HepG2 (cell line): ENCODE results near the gene WASHC3. TPM values are rescaled to one million over a fixed set of nuclear protein-coding genes. Genes with fewer than 3 reads are reported as not detected.

Experiments used
- ATAC-seq: fragments of 200-7000 bp; cut with Tn5 transposase; 3 replicates; pipeline ENCODE4 v1.9.1; 2020; ENCODE audit warnings: mild to moderate bottlenecking, moderate library complexity
- BruUV-seq: library from RNA; stranded (reverse); fragments of 400-500 nt; replicated peaks from 2 replicates; lab custom pipeline; 2021; lab: Mats Ljungman, UMichigan
- CTCF ChIA-PET: fragments of 300-600 bp; formaldehyde crosslinking; extraction: SDS; loops from one replicate; lab custom pipeline; 2021; ENCODE audit warnings: low total read pairs, inconsistent platforms, low intra/inter-chr PET ratio; lab: Yijun Ruan, JAX
- POLR2A ChIA-PET: fragments of 350-600 bp; sonication (Branson Sonifier 250); formaldehyde crosslinking; loops from one replicate; lab custom pipeline; 2020; ENCODE audit warnings: antibody characterized with exemption, inconsistent platforms; lab: Yijun Ruan, JAX
- DNase-seq: peaks from one replicate; pipeline ENCODE4 v3.0.0-alpha.2; 2015; ENCODE audit warnings: low spot score
- FAIRE-seq: peaks from 3 replicates; lab custom pipeline; 2011; peaks lifted over from hg19 to GRCh38; lab: Jason Lieb, UNC
- H2AFZ ChIP-seq: one replicate; pipeline ENCODE4 v1.6.1; 2011; ENCODE audit warnings: low read length, inconsistent platforms
- H3K27ac ChIP-seq: fragments of 300-600 bp; 3 replicates; pipeline ENCODE4 v1.8.0; 2011; ENCODE audit warnings: mixed run types, mild to moderate bottlenecking, mixed read lengths, low read length, inconsistent platforms; ENCODE audit not compliant: insufficient read depth; ENCODE audit errors: extremely low read length
- H3K27me3 ChIP-seq, 2 experiments: fragments of 200-600 bp in 1 of 2; 2 replicates in 1 of 2; 3 replicates in 1 of 2; pipeline versions ENCODE4 v1.6.0 to v1.8.0; 2011; ENCODE audit warnings: low read length in 2 of 2, mild to moderate bottlenecking in 2 of 2, moderate library complexity in 2 of 2, inconsistent platforms in 1 of 2; ENCODE audit not compliant: insufficient read depth in 2 of 2, control insufficient read depth in 1 of 2
- H3K36me3 ChIP-seq, 2 experiments: fragments of 200-600 bp in 1 of 2; replicated peaks in 1 of 2; 2 replicates in 1 of 2; 3 replicates in 1 of 2; pipeline versions ENCODE4 v1.5.1 to v1.8.0; 2011; ENCODE audit warnings: low read length in 2 of 2, inconsistent platforms in 1 of 2; ENCODE audit not compliant: insufficient read depth in 2 of 2, control insufficient read depth in 1 of 2
- H3K4me1 ChIP-seq: 2 replicates; pipeline ENCODE4 v1.5.1; 2012; ENCODE audit warnings: low read length, inconsistent platforms; ENCODE audit not compliant: insufficient read depth
- H3K4me2 ChIP-seq: 2 replicates; pipeline ENCODE4 v1.6.0; 2011; ENCODE audit warnings: low read depth, low read length, inconsistent platforms
- H3K4me3 ChIP-seq, 3 experiments: fragments of 200-600 bp in 1 of 3; sonication (generic), shearing (Covaris generic) in 1 of 3; replicated peaks in 1 of 3; 2 replicates each; pipeline ENCODE4 v1.5.1; 2011 to 2016; ENCODE audit warnings: low read length in 3 of 3, inconsistent platforms in 2 of 3, low read depth in 2 of 3, mild to moderate bottlenecking in 2 of 3, control low read depth in 1 of 3, mixed read lengths in 1 of 3; ENCODE audit not compliant: insufficient read depth in 1 of 3
- H3K79me2 ChIP-seq: one replicate; pipeline ENCODE4 v1.6.1; 2011; ENCODE audit warnings: low read length, inconsistent platforms; ENCODE audit not compliant: insufficient read depth
- H3K9ac ChIP-seq: 2 replicates; pipeline ENCODE4 v1.6.0; 2011; ENCODE audit warnings: mild to moderate bottlenecking, low read depth, low read length, inconsistent platforms; ENCODE audit not compliant: insufficient read depth
- H3K9me3 ChIP-seq: 2 replicates; pipeline ENCODE4 v1.5.1; 2012; ENCODE audit warnings: mild to moderate bottlenecking, low read length
- H4K20me1 ChIP-seq: 2 replicates; pipeline ENCODE4 v1.6.0; 2011; ENCODE audit warnings: inconsistent platforms, mild to moderate bottlenecking, low read length, moderate library complexity; ENCODE audit not compliant: insufficient read depth
- BHLHE40 ChIP-seq: IDR thresholded peaks from 2 replicates; pipeline ENCODE4 v1.6.1; 2011; ENCODE audit warnings: low read length, improper control_type of control experiment
- CBX2 ChIP-seq, 2 experiments: fragments of 200-600 bp in 1 of 2; sonication (generic); formaldehyde crosslinking in 1 of 2; IDR thresholded peaks; 2 replicates each; pipeline versions ENCODE4 v1.7.0 to v1.8.1; 2018 to 2022; ENCODE audit warnings: low read depth in 2 of 2, low read length in 1 of 2, mild to moderate bottlenecking in 1 of 2, missing genetic modification reagents in 1 of 2
- REPIN1 ChIP-seq: sonication (generic); formaldehyde crosslinking; IDR thresholded peaks from 2 replicates; pipeline ENCODE4 v1.8.0; 2022; ENCODE audit warnings: missing genetic modification reagents, low read depth, mild to moderate bottlenecking, borderline replicate concordance
- ZFP90 ChIP-seq: sonication (generic); formaldehyde crosslinking; IDR thresholded peaks from 2 replicates; pipeline ENCODE4 v1.8.0; 2022; ENCODE audit warnings: missing genetic modification reagents, mild to moderate bottlenecking, inconsistent platforms, borderline replicate concordance
- ZNF563 ChIP-seq: sonication (generic); formaldehyde crosslinking; IDR thresholded peaks from 2 replicates; pipeline ENCODE4 v1.8.0; 2022; ENCODE audit warnings: mild to moderate bottlenecking, moderate library complexity, missing genetic modification reagents
- ZNF792 ChIP-seq: IDR thresholded peaks from 2 replicates; pipeline ENCODE4 v1.6.1; 2016
- WGBS: methylation state at CpG from one replicate; pipeline ENCODE4 v1.1.6; 2017; ENCODE audit warnings: low lambda C conversion rate; 5-methylcytosine and 5-hydroxymethylcytosine counted together
- in situ Hi-C: cut with HindIII; loops from 2 replicates; pipeline ENCODE4 v1.10.0; 2017; ENCODE audit warnings: low pct_unique_long_range_greater_than_20kb; ENCODE audit not compliant: extremely low pct_ligation_motif_present
- intact Hi-C: fragments of 100-400 bp; cut with micrococcal nuclease; formaldehyde crosslinking; loops from one replicate; pipeline ENCODE4 v1.10.0; 2022; ENCODE audit not compliant: unreplicated experiment
- polyA plus RNA-seq, 8 experiments: library from polyadenylated mRNA; depleted of rRNA in 3 of 8; stranded (reverse) in 7 of 8; unstranded in 1 of 8; fragments of >200 nt; fragmentation: Illumina TruSeq in 4 of 8; extraction: Trizol in 4 of 8; gene quantifications; 2 replicates each; pipeline versions ENCODE4 v1.2.1 to v1.2.3, GENCODE V29; 2011 to 2016; ENCODE audit warnings: low read depth in 4 of 8, missing spikeins in 1 of 8, mixed read lengths in 1 of 8; ENCODE audit not compliant: insufficient read depth in 1 of 8
- total RNA-seq, 5 experiments: library from RNA; depleted of rRNA; stranded (reverse); fragments of >200 nt; fragmentation: Illumina TruSeq; extraction: Trizol; gene quantifications; 2 replicates each; pipeline ENCODE4 v1.2.3, GENCODE V29; 2016; ENCODE audit warnings: low read depth in 1 of 5
- TF ChIP-seq, protein P1 (sequence below), 2 experiments: sonication (generic) in 1 of 2; formaldehyde crosslinking in 1 of 2; IDR thresholded peaks; 2 replicates each; pipeline versions ENCODE4 v1.6.1 to v1.9.0; 2014 to 2022; ENCODE audit warnings: antibody characterized with exemption in 1 of 2, borderline replicate concordance in 1 of 2, inconsistent platforms in 1 of 2, low read depth in 1 of 2, missing genetic modification reagents in 1 of 2
- TF ChIP-seq, protein P2 (sequence below): sonication (generic); formaldehyde crosslinking; IDR thresholded peaks from 2 replicates; pipeline ENCODE4; 2020; ENCODE audit warnings: missing genetic modification reagents, mild to moderate bottlenecking, borderline replicate concordance
- TF ChIP-seq, protein P3 (sequence below): IDR thresholded peaks from 2 replicates; pipeline ENCODE4 v1.6.1; 2016; ENCODE audit warnings: mild to moderate bottlenecking

Gene WASHC3
- total and polyA plus RNA-seq, 2 of the 13 experiments (the other 11 are each of a cell fraction or from before 2014, with no cell fraction given): 32.7 to 47.3 TPM

DNA sequence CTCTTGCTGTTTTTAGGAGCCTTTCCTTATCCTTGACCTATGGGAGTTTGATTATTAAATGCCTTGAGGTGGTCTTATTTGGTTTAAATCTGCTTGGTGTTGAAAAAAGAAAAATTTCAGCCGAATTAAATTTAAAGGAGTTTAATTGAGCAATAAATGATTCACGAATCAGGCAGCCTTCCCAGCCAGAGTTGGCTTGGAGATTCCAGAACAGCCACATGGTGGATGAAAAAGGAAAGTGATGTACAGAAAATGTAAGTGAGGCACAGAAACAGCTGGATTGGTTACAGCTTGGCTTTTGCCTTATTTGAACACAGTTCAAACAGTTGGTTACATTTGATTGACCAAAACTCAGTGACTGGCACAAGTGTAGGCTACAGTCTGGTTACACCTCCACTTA lies 69.7 kb downstream of the WASHC3 start:
- Histone ChIP-seq H2AFZ (no peak overlapping the region), H3K4me3 (no peak overlapping the region), H3K36me3 (no peaks in the 10 kb centered on the region), H3K9me3 (no peaks in the 10 kb centered on the region), H3K9ac (no peak overlapping the region), H3K27ac (no peak overlapping the region), H4K20me1 (no peaks in the 10 kb centered on the region), H3K4me2 (no peak overlapping the region), H3K27me3 (no peaks in the 10 kb centered on the region), H3K79me2 (no peaks in the 10 kb centered on the region), H3K4me1 (no peaks in the 10 kb centered on the region)
- in situ Hi-C loops: no loop called here
- intact Hi-C loops: no loop called here
- no peak for FAIRE-seq
- CTCF ChIA-PET: no interaction called here
- no TSS peak for BruUV-seq
- no peak for DNase-seq
- WGBS: 1% methylated on average over 2 of the region's 2 CpGs
- ATAC-seq: no peak
- POLR2A ChIA-PET: no interaction called here
- TF ChIP-seq REPIN1 (CRISPR knock-in tag): no peak
- TF ChIP-seq, protein P1, sequence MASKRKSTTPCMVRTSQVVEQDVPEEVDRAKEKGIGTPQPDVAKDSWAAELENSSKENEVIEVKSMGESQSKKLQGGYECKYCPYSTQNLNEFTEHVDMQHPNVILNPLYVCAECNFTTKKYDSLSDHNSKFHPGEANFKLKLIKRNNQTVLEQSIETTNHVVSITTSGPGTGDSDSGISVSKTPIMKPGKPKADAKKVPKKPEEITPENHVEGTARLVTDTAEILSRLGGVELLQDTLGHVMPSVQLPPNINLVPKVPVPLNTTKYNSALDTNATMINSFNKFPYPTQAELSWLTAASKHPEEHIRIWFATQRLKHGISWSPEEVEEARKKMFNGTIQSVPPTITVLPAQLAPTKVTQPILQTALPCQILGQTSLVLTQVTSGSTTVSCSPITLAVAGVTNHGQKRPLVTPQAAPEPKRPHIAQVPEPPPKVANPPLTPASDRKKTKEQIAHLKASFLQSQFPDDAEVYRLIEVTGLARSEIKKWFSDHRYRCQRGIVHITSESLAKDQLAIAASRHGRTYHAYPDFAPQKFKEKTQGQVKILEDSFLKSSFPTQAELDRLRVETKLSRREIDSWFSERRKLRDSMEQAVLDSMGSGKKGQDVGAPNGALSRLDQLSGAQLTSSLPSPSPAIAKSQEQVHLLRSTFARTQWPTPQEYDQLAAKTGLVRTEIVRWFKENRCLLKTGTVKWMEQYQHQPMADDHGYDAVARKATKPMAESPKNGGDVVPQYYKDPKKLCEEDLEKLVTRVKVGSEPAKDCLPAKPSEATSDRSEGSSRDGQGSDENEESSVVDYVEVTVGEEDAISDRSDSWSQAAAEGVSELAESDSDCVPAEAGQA (IDR thresholded peaks at IDR 0.05; ENCODE audit: low read depth): no peak
- TF ChIP-seq, protein P1 (CRISPR knock-in tag; IDR thresholded peaks at IDR 0.05; ENCODE audit: borderline replicate concordance): no peak
- TF ChIP-seq CBX2 (IDR thresholded peaks at IDR 0.05; ENCODE audit: low read depth, low read length): no peak
- no peak for TF ChIP-seq CBX2 (CRISPR knock-in tag; IDR thresholded peaks at IDR 0.05; ENCODE audit: low read depth)
- TF ChIP-seq, protein P2, sequence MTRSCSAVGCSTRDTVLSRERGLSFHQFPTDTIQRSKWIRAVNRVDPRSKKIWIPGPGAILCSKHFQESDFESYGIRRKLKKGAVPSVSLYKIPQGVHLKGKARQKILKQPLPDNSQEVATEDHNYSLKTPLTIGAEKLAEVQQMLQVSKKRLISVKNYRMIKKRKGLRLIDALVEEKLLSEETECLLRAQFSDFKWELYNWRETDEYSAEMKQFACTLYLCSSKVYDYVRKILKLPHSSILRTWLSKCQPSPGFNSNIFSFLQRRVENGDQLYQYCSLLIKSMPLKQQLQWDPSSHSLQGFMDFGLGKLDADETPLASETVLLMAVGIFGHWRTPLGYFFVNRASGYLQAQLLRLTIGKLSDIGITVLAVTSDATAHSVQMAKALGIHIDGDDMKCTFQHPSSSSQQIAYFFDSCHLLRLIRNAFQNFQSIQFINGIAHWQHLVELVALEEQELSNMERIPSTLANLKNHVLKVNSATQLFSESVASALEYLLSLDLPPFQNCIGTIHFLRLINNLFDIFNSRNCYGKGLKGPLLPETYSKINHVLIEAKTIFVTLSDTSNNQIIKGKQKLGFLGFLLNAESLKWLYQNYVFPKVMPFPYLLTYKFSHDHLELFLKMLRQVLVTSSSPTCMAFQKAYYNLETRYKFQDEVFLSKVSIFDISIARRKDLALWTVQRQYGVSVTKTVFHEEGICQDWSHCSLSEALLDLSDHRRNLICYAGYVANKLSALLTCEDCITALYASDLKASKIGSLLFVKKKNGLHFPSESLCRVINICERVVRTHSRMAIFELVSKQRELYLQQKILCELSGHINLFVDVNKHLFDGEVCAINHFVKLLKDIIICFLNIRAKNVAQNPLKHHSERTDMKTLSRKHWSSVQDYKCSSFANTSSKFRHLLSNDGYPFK: no peak
- TF ChIP-seq, protein P3, sequence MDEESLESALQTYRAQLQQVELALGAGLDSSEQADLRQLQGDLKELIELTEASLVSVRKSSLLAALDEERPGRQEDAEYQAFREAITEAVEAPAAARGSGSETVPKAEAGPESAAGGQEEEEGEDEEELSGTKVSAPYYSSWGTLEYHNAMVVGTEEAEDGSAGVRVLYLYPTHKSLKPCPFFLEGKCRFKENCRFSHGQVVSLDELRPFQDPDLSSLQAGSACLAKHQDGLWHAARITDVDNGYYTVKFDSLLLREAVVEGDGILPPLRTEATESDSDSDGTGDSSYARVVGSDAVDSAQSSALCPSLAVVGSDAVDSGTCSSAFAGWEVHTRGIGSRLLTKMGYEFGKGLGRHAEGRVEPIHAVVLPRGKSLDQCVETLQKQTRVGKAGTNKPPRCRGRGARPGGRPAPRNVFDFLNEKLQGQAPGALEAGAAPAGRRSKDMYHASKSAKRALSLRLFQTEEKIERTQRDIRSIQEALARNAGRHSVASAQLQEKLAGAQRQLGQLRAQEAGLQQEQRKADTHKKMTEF: no peak
- TF ChIP-seq ZNF563 (CRISPR knock-in tag): no peak
- TF ChIP-seq ZFP90: no peak
- no peak for TF ChIP-seq BHLHE40
- no peak for TF ChIP-seq ZNF792 (CRISPR knock-in tag)
